GM21717 (cell line): ENCODE measurements around the gene SLC39A11.
"Not testable (repeated sequence)": the region's sequence is repeated elsewhere in the genome, so short reads cannot be mapped to it uniquely, and the experiment has no call there.

Experiments used
- ATAC-seq: cut with Tn5 transposase; IDR thresholded peaks from one replicate; pipeline ENCODE4 v1.9.1; 2021; ENCODE audit warnings: mild to moderate bottlenecking, moderate library complexity; ENCODE audit not compliant: unreplicated experiment

Gene SLC39A11

GRCh38 chr17:73111386-73111785 is 18.9 kb upstream of the SLC39A11 start:
- ATAC-seq: no peak

- ATAC-seq: no peak
Measured at GRCh38 chr17:73107191-73107590, 14.7 kb upstream of the SLC39A11 start.

GRCh38 chr17:73105431-73105830 is 12.9 kb upstream of the SLC39A11 start:
- ATAC-seq: no peak

GRCh38 chr17:73104450-73104849 is 12.0 kb upstream of the SLC39A11 start:
- ATAC-seq: no peak

GRCh38 chr17:73103641-73104335 is 11.3 kb upstream of the SLC39A11 start:
- ATAC-seq: no peak

GRCh38 chr17:73101031-73101430 is 8.5 kb upstream of the SLC39A11 start:
- no peak for ATAC-seq

GRCh38 chr17:73100363-73100762 is 7.9 kb upstream of the SLC39A11 start:
- ATAC-seq: no peak

- ATAC-seq: no peak
Measured at GRCh38 chr17:73099511-73099910, 7.0 kb upstream of the SLC39A11 start.

GRCh38 chr17:73098919-73099318 is 6.4 kb upstream of the SLC39A11 start:
- no peak for ATAC-seq

- ATAC-seq: not testable (repeated sequence)
Measured at GRCh38 chr17:73097973-73098765, 5.7 kb upstream of the SLC39A11 start.

GRCh38 chr17:73096866-73097265 is 4.4 kb upstream of the SLC39A11 start:
- ATAC-seq: no peak

- ATAC-seq: no peak
Measured at GRCh38 chr17:73096211-73096610, 3.7 kb upstream of the SLC39A11 start.

GRCh38 chr17:73093286-73093685 is 798 bp upstream of the SLC39A11 start:
- no peak for ATAC-seq

- peak; percentile 8 for ATAC-seq
Measured at GRCh38 chr17:73091770-73092522, 542 bp downstream of the SLC39A11 start.

GRCh38 chr17:73091410-73091769 is 1.1 kb downstream of the SLC39A11 start:
- ATAC-seq: no peak

- no peak for ATAC-seq
Measured at GRCh38 chr17:73090396-73091202, 1.9 kb downstream of the SLC39A11 start.

GRCh38 chr17:73089322-73090317 is 2.9 kb downstream of the SLC39A11 start:
- no peak for ATAC-seq

GRCh38 chr17:73088561-73088960 is 3.9 kb downstream of the SLC39A11 start:
- ATAC-seq: no peak

GRCh38 chr17:73083432-73083831 is 9.1 kb downstream of the SLC39A11 start:
- no peak for ATAC-seq

GRCh38 chr17:73074566-73074965 is 17.9 kb downstream of the SLC39A11 start:
- ATAC-seq: no peak
